HG03460 (cell line): ENCODE data around the gene SPHK1.
A peak's percentile ranks its signal among the peaks of the same experiment; 100 is the strongest.
"Not testable (repeated sequence)": the region's sequence is repeated elsewhere in the genome, so short reads cannot be mapped to it uniquely, and the experiment has no call there.

Source experiments
- ATAC-seq: cut with Tn5 transposase; IDR thresholded peaks from one replicate; pipeline ENCODE4 v1.9.1; 2021; ENCODE audit not compliant: unreplicated experiment

SPHK1 gene, protein sequence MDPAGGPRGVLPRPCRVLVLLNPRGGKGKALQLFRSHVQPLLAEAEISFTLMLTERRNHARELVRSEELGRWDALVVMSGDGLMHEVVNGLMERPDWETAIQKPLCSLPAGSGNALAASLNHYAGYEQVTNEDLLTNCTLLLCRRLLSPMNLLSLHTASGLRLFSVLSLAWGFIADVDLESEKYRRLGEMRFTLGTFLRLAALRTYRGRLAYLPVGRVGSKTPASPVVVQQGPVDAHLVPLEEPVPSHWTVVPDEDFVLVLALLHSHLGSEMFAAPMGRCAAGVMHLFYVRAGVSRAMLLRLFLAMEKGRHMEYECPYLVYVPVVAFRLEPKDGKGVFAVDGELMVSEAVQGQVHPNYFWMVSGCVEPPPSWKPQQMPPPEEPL

DNA sequence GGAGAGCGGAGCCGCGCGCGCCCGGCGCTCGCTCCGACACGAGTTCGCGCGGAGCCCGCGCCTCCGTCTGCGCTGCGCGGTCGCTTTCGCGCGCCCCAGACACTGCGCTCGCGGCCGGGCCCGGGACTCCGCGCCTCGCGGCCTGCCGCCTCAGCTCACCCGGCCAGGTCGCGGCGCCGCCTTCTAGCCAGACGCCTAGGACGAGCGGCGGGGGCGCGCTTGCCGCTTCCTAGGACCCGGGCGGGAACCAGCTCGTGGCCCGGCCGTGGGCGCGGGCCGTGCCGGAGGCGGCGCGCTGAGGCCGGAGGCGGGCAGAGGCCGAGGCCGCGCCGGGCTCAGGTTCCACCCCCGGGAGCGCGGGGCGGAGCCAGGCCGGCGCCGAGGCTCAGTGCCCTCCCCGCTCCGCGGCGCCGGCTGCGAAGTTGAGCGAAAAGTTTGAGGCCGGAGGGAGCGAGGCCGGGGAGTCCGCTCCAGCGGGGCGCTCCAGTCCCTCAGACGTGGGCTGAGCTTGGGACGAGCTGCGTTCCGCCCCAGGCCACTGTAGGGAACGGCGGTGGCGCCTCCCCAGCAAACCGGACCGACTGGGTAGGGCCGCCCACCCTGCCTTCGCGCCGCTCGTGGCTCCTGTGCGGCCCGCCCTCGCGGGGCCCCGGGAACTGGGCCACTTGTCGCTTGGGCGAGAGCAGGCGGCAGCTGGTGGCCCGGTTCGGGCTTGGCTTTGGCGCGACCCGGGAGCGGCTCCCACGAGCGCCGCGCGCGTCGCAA, at the start of gene SPHK1:
Gene SPHK1 (plus strand): TSS at position 388 of the 765 bp plus-strand sequence. CDS start 1,036 bp downstream, outside the sequence.
- peak; percentile 57 for ATAC-seq

DNA sequence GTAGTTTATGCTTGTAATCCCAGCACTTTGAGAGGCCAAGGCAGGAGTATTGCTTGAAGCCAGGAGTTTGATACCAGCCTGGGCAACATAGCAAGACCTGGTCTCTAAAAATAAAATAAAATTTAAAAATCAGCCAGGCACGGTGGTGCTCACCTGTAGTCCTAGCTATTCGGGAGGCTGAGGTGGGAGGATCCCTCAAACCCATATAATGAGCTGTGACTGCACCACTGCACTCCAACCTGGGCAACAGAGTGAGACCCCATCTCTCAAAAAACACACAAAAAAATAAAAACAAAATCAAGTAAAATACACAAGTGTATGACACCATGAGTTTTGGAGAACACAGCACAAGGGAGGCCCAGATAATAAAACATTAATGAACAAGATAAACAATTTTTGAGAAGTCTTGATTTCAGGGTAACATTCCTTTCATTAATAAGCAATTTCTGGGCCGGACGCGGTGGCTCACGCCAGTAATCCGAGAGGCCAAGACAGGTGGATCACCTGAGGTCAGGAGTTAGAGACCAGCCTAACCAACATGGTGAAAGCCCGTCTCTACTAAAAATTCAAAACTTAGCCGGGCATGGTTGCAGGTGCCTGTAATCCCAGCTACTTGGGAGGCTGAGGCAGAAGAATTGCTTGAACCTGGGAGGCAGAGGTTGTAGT, 48.6 kb upstream of the SPHK1 start:
- ATAC-seq: no peak

DNA sequence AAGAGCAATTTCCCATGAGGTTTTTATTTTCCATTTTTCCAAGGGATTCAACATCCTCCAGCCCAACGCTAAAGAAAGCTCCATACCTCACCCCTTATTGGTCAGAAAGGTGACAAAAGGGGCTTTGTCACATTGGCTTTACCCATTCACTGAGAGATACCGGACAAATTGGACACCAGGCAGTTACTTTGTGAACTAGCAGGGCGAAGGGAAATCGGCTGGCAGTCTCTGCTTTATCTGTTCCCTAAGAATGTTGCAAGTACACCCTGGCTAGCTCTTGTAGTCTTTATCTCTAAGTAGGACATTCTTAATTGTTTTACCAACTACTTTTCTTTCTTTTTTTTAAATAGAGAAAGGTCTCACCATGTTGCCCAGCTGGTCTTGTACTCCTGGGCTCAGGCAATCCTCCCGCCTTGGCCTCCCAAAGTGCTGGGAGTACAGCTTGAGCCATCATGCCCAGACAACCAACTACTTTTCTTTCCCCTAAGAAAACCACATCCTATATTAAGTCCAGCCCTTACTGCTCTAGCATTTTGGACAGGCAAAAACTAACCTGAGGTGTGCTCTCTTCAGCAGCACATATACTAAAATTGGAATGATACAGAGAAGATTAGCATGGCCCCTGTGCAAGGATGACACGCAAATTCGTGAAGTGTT, 47.5 kb upstream of the SPHK1 start:
- no peak for ATAC-seq

DNA sequence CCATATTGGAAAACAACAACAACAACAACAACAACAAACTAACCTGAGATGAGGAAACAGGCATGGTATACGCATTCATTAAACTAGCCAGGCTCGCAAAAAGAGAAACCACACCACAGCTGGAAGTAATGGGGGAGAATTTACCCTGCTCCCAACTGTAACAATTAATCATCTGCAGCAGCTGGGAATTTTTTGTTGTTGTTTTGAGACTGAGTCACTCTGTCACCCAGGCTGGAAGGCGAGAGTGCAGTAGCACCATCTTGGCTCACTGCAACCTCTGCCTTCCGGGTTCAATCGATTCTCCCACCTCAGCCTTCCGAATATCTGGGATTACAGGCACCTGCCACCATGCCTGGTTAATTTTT, 47.0 kb upstream of the SPHK1 start:
- ATAC-seq: no peak

DNA sequence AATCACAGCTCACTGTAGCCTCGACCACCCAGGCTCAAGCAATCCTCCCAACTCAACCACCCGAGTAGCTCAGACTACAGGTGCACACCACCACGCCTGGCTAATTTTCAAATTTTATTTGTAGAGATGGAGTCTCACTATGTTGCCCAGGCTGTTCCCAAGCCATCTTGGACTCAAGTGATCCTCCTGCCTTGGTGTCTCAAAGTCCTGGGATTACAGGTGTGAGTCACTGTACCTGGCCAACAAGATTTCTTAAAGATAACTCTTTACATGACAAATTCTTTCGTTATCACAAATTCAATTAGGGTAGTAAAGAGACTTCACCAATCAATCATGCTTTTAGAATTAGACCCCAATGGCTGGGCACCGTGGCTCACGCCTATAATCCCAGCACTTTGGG, 43.1 kb upstream of the SPHK1 start:
- no peak for ATAC-seq

DNA sequence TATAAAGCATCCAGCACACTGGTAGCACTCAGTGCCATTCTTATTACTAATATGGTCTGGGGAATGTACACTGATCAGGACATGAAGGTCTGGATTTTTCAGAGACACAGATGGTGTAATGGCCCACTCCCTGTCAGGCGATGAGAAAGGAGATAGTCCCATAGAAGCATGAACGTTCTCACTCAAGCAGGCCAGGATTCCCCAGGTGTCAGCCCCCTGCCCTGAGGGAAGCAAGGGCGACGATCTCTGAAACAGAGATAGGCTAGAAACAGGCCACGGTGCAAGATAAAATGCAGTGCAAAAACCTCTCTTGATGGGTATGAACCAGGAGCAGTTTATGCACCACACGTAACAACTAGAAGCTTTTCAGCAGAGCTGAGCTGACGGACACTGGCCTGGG, 41.3 kb upstream of the SPHK1 start:
- no peak for ATAC-seq

DNA sequence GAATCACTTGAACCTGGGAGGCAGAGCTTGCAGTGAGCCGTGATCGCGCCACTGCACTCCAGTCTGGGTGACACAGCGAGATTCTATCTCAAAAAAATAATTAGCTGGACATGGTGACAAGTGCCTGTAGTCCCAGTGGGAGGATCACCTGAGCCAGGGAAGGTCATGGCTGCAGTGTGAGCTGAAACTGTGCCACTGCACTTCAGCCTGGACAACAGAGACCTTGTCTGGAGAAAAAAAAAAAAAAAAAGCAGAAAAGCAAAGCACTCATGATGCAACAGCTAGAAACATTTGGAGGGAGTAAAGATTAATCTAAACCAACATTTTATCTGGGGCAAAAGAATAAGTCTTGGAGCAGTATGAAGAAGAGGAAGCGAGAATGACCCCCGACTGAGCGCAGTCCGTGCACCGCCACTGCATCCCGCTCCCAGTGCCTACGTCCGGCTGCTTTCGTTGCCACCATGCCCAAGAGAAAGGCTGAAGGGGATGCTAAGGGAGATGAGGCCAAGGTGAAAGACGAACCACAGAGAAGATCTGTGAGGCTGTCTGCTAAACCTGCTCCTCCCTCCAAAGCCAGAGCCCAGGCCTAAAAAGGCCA, 38.9 kb upstream of the SPHK1 start:
- ATAC-seq: no peak

DNA sequence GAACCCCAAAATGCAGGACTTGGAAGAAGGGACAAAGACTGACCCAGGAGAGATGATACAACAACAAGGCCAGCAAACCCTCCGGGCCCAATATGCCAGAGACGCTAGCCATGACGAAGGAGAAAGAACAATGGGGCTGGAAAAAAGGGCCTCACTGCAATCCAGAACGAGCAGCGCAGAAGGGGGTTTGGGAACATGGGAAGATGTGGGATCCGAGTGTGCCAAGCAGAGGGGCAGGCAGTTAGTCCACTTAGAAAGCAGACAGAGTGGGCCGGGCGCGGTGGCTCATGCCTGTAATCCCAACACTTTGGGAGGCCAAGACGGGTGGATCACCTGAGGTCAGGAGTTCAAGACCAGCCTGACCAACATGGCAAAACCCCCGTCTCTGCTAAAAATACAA, 37.5 kb upstream of the SPHK1 start:
- ATAC-seq: not testable (repeated sequence)

DNA sequence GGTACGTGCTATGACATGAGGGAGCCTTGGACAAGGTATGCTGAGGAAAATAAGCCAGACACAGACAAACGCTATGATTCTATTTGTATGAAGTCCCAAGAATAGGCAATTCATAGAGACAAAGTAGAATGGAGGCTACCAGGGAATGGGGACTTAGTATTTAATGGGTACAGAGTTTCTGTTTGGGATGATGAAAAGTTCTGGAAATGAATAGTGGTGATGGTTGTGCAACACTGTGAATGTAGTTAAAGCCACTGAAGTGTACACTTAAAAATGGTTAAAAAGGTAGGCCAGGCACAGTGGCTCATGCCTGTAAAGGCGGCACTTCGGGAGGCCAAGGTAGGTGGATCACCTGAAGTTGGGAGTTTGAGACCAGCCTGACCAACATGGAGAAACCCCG, 33.9 kb upstream of the SPHK1 start:
- no peak for ATAC-seq

DNA sequence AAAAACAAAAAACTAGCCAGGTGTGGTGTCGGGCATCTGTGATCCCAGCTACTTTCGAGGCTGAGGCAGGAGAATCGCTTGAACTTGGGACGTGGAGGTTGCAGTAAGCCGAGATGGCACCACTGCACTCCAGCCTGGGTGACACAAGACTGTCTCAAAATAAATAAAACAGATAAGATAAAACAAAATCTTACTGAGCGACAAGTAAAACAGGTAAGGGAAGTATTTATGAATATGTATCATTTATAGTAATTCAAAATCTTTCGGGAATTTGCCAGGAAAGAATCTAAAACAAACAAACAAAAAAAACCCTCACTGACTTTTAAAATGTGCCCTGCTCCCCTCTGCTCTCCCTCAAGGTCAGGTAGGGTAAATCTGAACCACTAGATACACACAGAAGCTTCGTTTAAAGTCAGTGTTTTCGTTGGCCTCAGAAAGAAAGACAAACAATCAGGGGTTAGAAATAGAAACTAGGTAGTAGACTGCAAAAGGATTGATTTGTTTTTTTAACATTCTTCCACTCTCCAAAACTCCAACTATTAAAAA, 32.8 kb upstream of the SPHK1 start:
- ATAC-seq: no peak

DNA sequence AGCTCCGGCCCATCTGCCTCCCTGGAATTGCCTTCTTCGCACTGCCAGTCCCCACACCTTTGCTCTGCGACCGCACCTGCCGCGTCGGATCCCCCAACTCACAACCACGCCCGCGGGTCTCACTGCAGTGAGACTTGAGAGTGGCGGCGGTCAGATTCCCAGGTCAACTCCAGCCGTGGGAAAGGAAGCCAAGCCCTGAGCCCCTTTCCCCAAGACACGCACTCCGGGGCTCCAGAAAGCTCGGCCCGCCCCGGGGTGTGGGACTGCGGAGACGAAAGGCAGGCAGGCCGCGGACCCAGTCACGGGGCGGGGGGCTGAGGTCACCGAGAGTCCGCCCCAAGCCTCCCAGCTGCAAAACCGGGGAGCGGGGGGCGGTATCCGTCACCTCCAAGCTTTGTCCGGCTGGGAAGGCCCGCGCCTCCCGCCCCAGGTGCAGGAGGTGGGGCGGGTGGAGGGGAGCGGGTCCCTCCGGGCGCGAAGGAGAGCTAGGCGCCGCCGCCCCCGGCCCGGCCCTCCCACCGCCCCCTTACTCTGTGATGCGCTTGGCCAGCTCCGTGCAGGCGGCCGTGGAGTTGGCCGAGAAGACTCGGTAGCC, 31.3 kb upstream of the SPHK1 start:
- ATAC-seq: no peak

DNA sequence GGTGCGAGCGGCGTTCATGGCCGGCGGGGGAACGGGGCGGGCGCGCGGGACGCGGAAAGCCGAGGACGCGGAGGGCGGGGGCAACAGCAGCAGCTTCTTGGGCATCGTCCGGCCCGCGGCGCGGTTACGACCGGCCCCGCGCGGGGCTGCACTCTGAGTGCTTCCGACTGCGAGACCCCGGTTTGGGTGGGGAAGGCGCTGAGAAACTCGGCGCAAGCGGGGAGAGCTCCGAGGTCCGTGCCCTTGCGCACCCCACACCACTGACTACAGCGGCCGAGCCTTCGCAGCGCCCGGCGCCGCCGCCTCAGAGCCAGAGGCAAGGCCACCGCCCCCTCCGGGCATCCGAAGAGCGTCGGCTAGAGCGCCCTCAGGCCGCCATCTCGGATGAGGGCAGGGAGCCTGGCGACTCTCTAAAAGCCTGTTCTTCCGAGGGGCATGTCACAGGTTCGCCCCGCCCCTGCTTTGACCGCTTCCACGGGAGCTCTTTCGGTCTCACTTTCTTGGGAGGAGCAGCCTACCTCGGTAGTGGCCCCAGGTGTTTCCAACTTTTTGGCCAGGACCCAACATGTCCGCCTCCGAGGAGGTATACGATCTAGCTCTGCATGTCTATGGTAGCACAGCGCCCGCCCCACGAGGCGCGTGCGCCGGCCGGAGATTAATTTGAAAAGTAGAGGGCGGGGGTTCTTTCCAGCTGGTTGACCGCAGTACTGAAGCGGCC, 30.7 kb upstream of the SPHK1 start, which contains the start of gene PRPSAP1:
Gene PRPSAP1 (minus strand): TSS at position 318 of the 718 bp plus-strand sequence. CDS start 213 bp downstream, at position 105.
- ATAC-seq: peak; percentile 85

DNA sequence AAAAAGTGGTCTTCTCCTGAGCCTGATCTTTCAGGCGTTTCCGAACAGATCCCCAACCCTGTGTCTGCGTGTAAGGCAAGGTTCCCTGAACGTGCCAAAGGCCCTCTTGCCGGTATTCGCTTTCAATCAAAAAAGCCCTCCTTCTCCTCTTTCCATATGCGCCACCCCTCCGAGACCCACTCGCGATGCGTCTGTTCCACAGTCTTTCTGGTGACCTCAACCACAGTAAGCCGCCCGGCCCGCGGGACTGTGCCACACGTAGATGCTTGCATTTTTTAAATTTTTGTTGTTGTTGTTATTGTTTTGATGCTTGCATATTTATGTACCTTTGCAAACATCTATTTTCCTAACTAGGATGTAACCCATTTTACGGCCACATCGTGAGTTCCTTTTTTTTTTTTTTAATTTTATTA, 30.1 kb upstream of the SPHK1 start:
- no peak for ATAC-seq

DNA sequence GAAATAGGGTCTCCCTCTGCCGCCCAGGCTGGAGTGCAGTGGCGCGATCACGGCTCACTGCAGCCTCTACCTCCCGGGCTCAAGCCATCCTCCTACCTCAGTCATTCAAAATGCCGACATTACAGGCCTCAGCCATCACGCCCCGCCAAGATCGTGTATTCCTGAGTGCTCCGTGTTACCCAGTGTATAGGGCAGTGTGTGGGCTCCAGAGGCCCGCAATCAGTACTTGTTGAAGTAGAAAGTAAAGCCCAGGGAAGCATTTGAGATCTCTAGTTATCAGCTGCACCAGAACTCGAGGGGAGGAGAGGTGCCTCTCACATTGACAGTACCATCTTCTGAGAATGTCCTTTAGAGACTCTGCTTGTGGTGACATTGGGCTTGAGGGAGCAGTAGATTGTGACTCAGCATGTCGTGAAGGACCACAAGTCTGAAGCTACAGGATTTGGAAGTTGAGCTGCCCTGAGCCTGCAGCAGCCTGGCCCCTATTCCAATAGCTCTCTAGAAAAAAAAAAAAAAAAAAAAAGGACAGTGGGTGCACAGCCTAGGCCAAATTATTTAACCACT, 29.6 kb upstream of the SPHK1 start:
- no peak for ATAC-seq

DNA sequence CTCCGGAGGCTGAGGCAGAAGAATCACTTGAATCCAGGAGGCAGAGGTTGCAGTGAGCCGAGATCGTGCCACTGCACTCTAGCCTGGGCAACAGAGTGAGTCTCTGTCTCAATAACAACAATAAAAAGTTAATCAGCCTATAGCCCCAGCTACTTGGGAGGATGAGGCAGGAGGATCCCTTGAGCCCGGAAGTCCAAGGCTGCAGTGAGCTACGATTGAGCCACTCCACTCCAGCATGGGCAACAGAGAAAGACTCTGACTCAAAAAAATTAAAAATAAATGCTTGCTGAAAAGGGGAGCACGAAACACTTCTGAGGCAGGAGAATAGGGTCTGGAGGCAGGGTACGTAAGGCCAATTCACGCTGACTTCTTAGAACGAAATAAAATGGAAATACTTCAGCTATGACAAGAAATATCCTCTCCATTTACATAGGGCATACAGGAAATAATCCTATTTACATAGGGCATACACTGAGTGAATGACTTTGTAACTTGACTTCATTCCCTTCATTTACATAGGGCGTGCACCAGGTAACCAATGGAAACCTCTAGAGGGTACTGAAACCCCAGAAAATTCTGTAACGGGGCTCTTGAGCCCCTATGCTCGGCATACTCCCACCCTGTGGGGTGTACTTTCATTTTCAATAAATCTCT, 27.5 kb upstream of the SPHK1 start:
- no peak for ATAC-seq

DNA sequence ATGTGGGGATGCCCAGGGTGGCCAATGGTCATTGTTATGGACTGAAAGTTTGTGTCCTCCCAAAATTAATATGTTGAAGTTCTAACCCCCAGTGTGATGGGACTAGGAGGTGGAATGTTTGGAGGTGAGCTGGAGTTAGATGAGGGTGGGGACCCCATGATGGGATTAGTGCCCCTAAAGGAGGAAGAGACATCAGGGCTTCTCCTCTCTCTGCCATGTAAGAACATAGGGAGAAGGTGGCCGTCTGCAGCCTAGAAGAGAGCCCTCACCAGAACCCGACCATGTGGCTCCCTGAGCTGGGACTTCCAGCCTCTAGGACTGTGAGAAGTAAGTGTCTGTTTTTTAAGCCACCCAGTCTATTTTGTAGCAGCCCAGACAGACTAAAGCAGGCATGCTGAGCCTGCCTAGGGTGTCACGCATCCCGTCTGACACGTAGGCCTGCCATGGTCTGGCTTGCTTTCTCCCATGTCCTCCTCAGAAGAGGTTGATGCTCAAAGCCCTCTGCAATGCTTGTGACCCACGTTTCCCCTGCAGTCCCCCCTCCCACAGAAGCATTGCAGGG, 26.7 kb upstream of the SPHK1 start:
- ATAC-seq: no peak

DNA sequence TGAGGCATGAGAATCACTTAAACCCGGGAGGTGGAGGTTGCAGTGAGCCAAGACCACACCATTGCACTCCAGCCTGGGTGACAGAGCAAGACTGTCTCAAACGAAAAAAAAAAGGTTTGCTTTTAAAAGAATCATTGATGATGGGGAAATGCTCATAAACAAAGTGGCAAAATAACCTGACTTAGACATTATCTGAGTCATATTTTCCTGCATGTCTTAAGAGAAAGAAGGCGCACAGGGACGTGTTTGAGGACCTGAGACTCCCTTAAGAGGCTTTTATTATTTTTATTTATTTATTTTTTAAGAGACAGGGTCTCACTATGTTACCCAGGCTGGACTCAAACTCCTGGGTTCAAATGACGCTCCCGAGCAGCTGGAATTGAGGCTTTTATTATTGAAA, 25.0 kb upstream of the SPHK1 start:
- no peak for ATAC-seq

DNA sequence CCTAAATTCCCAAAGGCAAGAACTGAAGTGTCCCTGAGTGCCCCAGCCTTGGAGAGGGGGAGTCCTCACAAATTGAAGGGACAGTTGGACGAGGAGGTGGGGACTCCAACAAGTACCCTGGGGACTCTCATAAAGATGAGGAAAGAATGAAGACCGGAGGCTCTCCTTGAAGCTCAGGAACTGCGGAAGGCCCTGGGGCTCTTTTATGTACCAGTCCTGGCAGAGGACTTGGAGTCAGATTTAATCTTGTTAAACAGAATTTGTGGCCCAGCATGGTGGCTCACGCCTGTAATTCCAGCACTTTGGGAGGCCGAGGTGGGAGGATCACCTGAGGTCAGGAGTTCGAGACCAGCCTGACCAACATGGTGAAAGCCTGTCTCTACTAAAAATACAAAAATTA, 24.6 kb upstream of the SPHK1 start:
- ATAC-seq: not testable (repeated sequence)
